Activated gamma-delta T cell (primary cell): ENCODE results near the gene WDR55.
"Not testable (repeated sequence)": the region's sequence is repeated elsewhere in the genome, so short reads cannot be mapped to it uniquely, and the experiment has no call there.

Experiments used
- DNase-seq: peaks from one replicate; lab custom pipeline; 2025; lab: John Stamatoyannopoulos, UW
- total RNA-seq, 2 donors: gene quantifications; one replicate each; lab custom pipeline; 2026; lab: John Stamatoyannopoulos, UW

Gene WDR55
- 88.8 to 94.2 reads per million in 2 donors for total RNA-seq

DNA sequence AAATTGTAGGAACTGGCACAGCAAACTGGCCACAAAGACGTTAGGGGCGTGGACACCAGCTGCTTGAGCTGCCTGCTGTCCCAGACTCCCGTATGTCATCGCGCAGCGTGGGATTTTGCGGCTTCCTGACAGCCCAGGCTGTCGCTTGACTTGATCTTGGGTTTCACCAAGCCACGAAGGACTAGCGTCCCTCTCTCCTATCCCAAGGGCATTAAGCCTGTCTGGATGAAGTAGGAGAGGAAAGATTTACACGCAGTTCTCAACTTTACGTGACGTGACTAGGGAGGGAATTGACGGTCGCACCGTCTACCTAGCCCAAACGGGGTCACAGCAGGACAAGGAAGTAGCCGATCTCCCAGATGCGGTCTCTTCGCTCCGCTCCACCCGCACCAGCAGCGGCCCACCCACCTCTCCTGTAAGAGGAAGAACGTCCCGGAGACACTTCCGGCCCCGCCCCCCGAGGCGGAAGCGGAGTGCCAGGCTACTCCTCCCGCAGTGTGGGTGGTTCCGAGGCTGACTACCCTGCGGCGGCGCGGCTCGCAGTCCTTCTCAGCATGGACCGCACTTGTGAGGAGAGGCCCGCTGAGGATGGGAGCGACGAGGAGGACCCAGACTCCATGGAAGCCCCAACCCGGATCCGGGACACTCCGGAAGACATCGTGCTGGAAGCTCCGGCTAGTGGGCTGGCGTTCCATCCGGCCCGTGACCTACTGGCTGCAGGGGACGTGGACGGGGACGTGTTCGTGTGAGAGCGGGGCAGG lies at the start of gene WDR55:
WDR55 (plus strand) TSS at position 546 of the 761 bp plus-strand sequence; CDS start at position 555, 9 bp downstream.
- peak; percentile 95 for DNase-seq

- DNase-seq: no peak
Measured at GRCh38 chr5:140622301-140622700, 42.4 kb upstream of the WDR55 start.

GRCh38 chr5:140623061-140623460 lies 41.6 kb upstream of the WDR55 start:
- not testable (repeated sequence) for DNase-seq

DNA sequence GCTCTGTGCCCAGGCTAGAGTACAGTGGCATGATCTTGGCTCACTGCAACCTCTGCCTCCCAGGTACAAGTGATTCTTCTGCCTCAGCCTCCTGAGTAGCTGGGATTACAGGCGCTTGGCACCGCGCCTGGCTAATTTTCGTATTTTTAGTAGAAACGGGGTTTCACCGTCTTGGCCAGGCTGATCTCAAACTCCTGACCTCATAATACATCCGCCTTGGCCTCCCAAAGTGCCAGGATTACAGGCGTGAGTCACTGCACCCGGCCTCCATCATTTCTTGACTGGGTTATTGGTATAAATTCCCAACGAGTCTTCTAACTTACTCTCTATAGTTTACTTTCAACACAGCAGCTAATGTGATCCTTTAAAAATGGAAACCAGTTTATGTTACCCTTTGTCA lies 39.8 kb upstream of the WDR55 start:
- DNase-seq: not testable (repeated sequence)

GRCh38 chr5:140627972-140628371 lies 36.7 kb upstream of the WDR55 start:
- DNase-seq: no peak

DNA sequence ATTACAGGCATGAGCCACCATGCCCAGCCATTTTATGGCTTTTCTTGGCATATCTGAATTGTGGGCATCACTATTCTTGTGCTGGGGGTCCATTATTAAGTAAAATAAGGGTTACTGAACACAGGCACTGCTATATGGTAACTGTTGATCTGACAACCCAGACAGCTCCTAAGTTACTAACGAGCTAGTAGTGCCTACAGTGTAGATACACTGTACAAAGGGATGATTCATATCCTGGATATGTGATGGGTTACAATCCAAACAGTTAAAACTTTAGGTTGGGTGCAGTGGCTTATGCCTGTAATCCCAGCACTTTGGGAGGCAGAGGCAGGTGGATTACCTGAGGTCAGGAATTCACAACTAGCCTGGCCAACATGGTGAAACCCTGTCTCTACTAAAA lies 36.0 kb upstream of the WDR55 start:
- no peak for DNase-seq

DNA sequence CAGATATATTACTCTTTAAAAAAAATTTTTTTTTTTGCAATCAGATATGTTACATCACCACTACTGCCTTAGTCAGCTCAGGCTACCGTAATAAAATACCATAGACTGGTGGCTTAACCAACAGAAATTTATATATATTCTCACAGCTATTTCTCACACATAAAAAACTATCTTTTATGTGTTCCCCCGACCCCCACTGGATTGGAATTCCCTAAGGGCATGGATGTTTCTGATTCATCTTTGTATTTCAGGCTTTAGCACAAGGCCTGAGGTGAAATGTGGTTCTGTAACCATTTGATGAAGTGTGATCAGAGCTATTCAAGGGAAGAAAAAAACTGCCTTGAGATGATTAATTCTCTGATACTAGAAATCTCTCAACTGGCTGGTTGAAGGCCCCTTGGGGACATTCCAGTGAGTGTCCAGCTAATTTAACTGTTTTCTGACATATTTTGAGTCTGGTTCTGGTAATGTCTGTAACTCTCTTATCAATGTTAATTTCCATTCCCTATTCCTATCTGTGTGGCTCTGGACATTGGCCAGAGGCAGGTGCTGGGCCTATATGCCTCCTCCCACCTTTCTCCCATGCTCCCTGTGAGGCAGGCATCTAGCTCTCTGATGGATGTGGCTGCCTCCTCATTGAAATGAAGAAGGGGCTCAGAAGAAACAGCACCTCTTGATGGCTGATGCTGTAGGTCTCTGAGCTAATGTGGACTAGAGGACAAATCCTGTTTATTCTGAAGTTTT lies 34.2 kb upstream of the WDR55 start:
- no peak for DNase-seq

DNA sequence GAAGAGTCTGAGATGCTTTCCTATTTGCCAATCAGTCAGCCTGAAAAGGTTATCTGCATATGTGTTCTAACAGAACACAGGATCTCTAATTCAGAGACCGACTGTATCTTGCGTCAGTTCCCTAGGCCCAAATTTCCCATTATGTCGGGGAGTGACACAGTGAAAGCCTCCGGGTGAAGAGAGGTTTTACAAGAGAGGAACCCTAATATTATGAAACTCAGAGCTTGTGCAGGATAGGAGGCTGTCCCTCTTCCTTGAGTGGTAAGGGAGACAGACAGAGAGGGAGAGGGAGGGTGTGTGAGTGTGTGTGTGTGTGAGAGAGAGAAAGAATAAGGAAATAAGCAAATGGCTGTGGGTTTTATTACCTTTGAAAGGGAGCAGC lies 33.7 kb upstream of the WDR55 start:
- DNase-seq: no peak

DNA sequence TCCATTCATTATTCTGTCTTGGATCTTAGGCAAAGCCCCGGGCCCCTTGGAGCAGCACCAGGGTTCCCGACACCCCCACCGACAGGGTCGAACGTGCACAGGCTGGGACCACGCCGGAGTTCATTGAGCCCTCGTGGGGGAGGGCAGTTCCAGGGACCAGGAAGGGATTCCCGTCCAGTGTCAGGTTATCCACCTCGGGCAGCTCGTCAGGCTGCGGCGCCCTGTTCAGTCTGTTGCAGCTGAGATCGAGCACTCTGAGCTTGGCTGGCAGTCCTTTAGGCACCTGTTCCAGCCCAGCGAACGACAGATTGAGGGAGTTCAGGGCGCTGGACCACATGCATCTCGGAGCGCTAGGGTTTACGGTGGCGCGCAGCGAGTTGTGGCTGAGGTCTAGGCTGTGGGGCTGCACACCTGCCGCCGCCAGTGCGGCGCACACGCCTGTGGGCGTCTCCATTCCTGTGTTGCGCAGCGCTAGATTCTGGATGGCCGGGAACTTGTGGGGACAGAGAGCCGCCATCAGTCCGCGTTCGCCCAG lies 32.8 kb upstream of the WDR55 start:
- no peak for DNase-seq

DNA sequence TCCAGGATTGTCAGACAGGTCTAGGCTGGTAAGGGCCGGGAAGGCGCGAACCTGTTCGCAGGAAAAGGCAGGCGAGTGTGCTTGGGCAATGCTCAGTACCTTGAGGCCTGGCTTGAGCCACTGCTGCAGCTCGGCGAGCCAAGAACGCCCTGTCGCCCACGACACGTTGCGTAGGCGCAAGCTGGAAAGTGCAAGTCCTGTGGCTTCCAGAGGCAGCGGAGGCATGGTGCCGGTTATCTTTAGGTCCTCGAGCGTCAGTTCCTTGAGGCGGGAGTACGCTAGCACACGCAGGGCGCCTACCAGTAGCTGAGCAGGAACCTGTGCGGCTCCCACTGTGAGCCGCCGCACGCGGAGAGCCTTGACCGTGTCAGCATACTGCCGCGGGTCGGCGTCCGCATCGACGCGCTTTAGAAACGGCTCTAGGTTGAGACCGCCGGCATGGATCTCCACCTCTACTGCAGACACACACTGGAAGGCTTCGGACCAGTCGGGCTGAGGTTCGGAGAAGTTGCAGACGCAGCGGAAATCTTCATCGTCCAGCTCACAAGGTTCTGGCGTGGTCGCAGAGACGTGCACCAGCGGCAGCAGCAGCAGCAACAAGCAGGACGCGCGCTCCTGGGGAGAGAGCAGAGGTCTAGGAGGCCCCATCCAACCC lies 32.2 kb upstream of the WDR55 start:
- DNase-seq: peak; percentile 30

DNA sequence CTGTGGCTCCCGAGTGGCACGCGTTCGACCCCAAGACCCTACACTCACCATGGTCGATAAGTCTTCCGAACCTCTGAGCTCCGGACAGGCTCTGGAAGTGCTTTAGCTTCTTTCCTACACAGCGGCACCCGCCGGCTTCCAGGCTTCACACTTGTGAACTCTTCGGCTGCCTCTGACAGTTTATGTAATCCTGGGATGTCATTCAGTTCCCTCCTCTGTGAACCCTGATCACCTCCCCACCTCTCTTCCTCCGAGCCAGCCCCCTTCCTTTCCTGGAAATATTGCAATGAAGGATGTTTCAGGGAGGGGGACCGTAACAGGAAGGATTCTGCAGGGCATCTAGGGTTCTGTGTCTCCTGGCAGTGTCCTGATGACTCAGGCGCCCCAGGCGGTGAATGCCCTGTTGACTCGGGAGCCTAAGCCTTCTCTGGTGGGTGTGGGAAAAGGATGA lies 31.7 kb upstream of the WDR55 start, which contains the start of gene CD14:
CD14 (minus strand) TSS at position 155 of the 451 bp plus-strand sequence; CDS start at position 51, 104 bp downstream.
- DNase-seq: no peak

DNA sequence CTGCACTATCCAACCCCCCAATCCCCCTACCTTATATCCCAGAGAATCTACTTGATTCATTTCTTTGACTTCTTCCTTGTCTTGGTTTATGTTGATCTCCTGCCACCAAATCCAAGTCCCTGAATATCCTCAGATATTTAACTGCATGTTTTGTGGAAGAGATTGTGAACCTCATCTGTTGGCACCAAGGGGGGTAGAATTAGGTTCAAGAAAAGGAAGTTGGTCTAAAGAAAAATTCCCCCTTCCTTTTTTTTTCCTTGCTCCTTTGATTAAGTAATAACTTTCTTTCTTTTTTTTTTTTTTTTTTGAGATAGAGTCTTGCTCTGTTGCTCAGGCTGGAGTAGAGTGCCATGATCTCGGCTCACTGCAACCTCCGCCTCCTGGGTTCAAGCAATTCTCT lies 31.2 kb upstream of the WDR55 start:
- DNase-seq: no peak

DNA sequence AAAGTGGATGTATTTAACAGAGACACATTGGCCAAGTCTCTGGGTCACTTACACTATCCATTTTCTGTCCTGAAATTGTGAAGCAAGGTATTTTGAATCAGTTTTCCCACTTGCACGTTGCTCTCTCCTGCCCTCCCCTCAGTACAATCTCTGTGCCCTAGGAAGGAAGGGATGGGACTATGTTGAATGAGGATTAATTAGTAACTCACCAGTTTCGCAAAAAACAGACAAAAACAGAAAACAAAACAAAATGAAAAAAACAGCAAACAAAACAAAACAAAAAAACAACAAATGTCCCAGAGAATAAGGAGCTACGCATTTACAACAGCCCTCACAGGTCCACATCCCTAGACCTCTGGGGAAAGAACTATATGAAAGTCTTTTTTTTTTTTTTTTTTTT lies 30.6 kb upstream of the WDR55 start:
- DNase-seq: no peak

DNA sequence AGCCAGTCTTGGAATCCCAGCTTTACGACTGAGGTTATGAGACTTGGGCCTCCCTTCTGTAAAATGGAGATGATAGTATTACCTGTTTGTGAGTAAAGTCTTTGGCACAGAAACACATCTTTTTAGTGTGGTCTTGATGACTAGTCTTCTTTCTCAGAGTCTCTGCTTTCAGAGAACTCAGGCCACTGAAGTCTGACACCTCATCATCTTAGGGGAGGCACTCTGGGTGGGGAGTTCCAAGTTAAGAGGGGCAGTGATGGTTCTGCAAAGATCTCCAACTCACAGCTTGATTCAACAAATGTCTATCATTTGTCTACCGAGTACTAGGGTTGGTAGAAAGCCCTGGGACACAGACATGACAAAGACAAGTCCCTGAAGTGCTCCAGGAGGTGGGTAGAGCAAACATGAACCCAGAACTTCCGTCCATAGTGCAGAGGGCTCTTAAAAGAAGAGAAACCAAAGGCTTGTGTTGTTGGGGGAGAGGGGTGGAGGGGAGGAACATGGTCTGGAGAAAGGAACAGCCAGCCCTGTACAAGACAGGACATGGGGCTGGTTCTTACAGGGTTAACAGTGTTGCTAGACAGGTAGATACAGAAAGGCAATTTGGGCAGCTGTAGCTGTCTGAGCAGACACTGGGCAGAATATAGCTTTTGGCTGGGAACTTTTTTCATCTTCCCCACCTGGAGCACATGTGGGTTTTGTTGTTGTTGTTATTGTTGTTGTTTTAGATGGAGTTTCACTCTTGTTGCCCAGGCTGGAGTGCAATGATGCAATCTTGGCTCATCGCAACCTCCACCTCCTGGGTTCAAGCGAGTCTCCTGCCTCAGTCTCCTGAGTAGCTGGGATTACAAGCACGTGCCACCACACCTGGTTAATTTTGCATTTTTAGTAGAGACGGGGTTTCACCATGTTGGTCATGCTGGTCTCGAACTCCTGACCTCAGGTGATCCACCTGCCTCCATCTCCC lies 29.1 kb upstream of the WDR55 start:
- DNase-seq: no peak

DNA sequence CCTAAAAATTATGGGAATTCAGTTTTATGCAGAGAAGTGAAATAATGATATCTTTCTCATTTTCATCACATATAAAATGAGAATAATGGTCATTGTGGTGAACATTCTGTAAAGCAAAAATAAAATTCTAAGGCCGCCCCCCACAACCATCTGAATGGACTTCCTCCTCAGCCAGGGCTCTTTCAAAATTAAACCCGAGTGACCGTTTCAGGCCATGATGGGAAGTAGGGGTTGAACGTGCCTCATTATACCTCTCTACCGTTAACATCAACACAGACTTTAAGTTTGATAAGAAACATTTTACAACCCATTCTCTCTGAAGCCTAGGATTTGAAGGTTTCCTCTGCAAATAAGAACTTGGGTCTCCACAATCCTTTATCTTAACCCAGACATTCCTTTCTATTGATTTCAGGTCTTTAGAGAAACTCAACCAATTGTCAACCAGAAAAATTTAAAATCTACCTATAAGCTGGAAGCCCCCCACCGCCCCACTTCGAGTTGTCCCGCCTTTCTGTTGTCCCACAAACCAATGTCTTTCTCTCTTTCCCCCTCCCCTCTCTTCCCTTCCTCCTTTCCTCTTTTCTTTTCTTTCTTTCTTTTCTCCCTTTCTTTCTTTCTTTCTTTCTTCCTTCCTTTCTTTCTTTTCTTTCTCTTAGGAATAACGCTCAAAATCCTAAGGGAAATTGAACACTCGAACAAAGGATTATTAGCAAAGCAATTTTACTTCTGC lies 27.2 kb upstream of the WDR55 start:
- DNase-seq: no peak

DNA sequence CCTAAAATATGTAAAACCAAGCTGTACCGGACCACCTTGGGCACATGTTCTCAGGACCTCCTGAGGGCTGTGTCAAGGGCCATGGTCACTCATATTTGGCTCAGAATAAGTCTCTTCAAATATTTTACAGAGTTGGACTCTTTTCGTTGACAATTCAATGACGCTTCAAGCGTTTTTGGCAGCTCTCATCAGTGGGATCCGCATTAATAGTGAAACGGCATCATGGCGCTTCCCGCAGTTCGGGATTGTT lies 25.9 kb upstream of the WDR55 start:
- DNase-seq: not testable (repeated sequence)

DNA sequence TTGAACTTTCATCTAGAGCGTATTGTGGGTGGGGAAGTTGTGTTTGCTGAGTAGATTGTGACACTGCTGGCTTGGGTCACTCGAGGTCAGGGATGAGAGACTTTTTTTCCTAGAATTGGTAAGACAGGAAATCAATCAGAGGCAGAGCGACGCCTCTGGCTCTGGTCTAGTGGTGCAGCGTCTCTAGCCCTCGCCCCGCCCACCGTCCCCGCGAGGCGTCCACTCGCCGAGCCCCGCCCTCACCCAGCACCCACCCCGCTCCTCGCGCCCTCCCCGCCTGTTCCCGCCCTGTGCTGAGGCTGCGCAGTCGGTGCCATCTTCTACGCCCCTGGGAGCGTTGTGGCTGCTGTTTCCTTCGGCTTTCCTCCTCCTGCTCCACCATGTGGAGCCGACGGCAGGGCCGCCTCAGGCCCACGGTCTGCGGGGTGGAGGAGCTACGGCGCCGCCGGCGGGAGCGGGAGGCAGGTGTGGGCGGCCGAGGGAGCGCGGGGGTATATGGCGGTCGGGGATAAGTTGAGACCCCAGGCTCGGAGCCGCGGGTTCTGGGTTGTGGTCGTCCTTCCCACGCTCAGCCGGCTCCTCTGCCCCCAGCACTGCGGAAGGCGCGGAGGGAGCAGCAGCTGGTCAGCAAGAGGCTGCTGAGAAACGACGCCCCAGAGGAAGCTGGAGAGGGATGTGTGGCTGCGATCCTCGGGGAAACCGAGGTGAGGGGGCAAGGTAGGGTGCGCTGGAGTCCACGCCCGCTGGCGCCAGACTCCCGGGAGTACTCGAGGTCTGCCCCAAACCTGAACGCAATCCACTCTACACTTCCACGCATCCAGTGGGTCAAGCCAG lies 25.3 kb upstream of the WDR55 start, which contains the start of gene TMCO6:
TMCO6 (plus strand) TSS at position 304 of the 834 bp plus-strand sequence; CDS start at position 381, 77 bp downstream.
- peak; percentile 94 for DNase-seq

DNA sequence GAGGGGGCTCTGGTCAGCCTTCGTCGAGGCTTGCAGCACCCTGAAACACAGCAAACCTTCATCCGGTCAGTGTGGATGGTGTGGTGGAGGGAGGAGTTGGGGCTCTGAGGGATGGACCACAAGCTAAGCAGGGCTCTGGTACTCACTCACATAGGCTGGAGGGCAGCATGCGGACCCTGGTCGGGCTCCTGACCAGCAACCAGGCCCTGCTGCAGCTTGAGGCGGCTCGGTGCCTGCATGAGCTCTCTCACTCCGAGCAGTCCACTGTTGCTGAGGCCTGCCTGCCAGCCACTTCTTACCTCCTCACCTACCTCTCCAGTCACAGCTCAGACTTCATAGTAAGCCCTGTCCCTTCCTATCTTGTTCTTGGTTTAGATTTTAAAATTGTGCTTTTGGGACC lies 23.0 kb upstream of the WDR55 start:
- no peak for DNase-seq

DNA sequence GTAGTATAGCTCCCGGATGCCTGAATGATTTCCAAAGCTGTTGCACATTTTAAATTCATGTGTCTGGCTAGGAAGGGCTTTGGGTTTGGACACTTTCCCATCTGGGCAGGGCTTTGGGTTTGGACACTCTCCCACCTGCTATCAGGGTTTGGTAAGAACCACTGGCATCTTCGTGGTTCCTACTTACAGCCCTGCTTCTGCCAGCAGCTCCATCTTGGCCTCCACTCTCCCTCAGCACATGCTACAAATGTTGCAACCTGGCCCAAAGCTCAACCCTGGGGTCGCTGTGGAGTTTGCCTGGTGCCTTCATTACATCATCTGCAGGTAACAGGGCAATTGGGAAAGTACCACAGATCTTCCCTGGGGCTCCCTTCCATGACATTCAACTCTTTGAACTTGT lies 22.0 kb upstream of the WDR55 start:
- no peak for DNase-seq

- no peak for DNase-seq
Measured at GRCh38 chr5:140647042-140647419, 17.7 kb upstream of the WDR55 start.
